ENCODE data around the gene CFTR.

GRCh38 chr7:117704063-117704462 lies 224.2 kb downstream of the CFTR start:
- no peak for TF ChIP-seq EZH2 (optimal IDR thresholded peaks at IDR 0.05; ENCODE audit: low read depth, low read length)
- TF ChIP-seq CTCF (IDR thresholded peaks at IDR 0.05; ENCODE audit: low read length), result no peak
